22Rv1 (cell line): Measurements from ENCODE around the gene MMP26.

ENCODE experiments used
- CTCF ChIP-seq: fragments of 450-650 bp; IDR thresholded peaks from 2 replicates; pipeline ENCODE4 v1.5.1; 2017; ENCODE audit warnings: mild to moderate bottlenecking
- ZFX ChIP-seq: fragments of 450-650 bp; IDR thresholded peaks from 2 replicates; pipeline ENCODE4 v1.6.1; 2017; ENCODE audit warnings: antibody characterized with exemption, borderline replicate concordance

GRCh38 chr11:4664183-4664582, 40.4 kb upstream of the MMP26 start:
- TF ChIP-seq CTCF (no peak), ZFX (no peak)
